Left lung (tissue), 10 donors: ENCODE results near the gene CYP27C1. TPM values are rescaled to one million over a fixed set of nuclear protein-coding genes. Genes with fewer than 3 reads are reported as not detected.
A peak's percentile ranks its signal among the peaks of the same experiment; 100 is the strongest.

Experiments used
- ATAC-seq: fragments of 200-7000 bp; cut with Tn5 transposase; one replicate; pipeline ENCODE4 v1.9.1; 2020; ENCODE audit warnings: moderate library complexity
- DNase-seq, 4 donors: peaks; one replicate each; pipeline ENCODE4 v3.0.0-alpha.2; 2013 to 2020
- H3K27ac ChIP-seq, 2 donors: fragments of 200-600 bp; sonication (generic) in 1 of 2; one replicate each; pipeline versions ENCODE4 v1.5.0 to v1.8.0; 2020 to 2021
- H3K27me3 ChIP-seq, 2 donors: fragments of 200-600 bp; sonication (generic) in 1 of 2; one replicate each; pipeline versions ENCODE4 v1.5.0 to v1.8.0; 2020 to 2021
- H3K36me3 ChIP-seq, 2 donors: fragments of 200-600 bp; sonication (generic) in 1 of 2; one replicate each; pipeline versions ENCODE4 v1.5.0 to v1.8.0; 2020 to 2021
- H3K4me1 ChIP-seq, 2 donors: fragments of 200-600 bp; one replicate each; pipeline ENCODE4 v1.8.0; 2021
- H3K4me3 ChIP-seq, 2 donors: fragments of 200-600 bp; sonication (generic) in 1 of 2; one replicate each; pipeline versions ENCODE4 v1.5.0 to v1.8.0; 2020 to 2021; ENCODE audit warnings: mild to moderate bottlenecking in 1 of 2
- H3K9me3 ChIP-seq, 2 donors: fragments of 200-600 bp; sonication (generic) in 1 of 2; one replicate each; pipeline versions ENCODE4 v1.5.0 to v1.8.0; 2020 to 2021
- intact Hi-C, 2 donors: fragments of 100-400 bp; cut with DNase I; formaldehyde crosslinking; loops; one replicate each; pipeline versions ENCODE4 v1.11.2 to v1.14.2; 2022
- polyA plus RNA-seq, 6 donors: library from polyadenylated mRNA; unstranded; fragments of 120-200 nt; gene quantifications; one replicate each; pipeline ENCODE4 v1.2.1, GENCODE V29; 2013; ENCODE audit not compliant: insufficient read length in 6 of 6
- total RNA-seq, 2 donors: library from RNA; stranded (reverse); fragmentation: NEBNext Ultra II Directional; extraction: Animal tissue kit (Norgen Biotek cat#: 25700); gene quantifications; one replicate each; pipeline ENCODE4 v1.2.1, GENCODE V29; 2021
- TF ChIP-seq, protein P1 (sequence below), 2 donors: fragments of 200-600 bp; sonication (generic) in 1 of 2; IDR thresholded peaks; one replicate each; pipeline versions ENCODE4 v1.5.0 to v1.8.0; 2021; ENCODE audit warnings: antibody characterized with exemption in 2 of 2
- donor health status: DM: no; HTN: yes; CAD: no.
- donor health status: DM: no; HTN: no; CAD: no.

CYP27C1 gene
- total and polyA plus RNA-seq, 8 donors, result 0.10 to 13.2 (median 10.4) TPM

DNA sequence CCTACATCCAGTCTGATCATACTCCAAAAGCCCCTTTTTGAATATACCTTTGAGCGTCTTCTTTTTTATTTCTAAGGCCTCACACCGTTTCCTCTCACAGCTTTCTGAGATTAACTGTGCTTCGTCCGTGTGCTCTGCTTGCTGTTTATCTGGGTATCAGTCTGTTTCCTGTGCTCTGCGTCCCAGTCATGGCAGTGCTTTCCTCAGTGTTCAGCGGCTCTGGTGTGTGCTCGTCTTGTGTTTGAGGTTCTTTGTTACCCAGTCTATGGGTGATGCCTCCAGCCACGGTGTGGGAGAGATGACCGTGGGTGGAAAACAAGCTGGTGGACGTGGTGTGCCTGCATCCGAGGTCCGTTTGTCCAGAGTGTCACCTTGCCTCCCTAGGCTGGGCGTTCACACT, 79.6 kb downstream of the CYP27C1 start:
- ATAC-seq, result no peak
- intact Hi-C loops, result no loop called here
- no peaks in the 10 kb centered on the region for H3K4me1 ChIP-seq
- TF ChIP-seq, protein P1, sequence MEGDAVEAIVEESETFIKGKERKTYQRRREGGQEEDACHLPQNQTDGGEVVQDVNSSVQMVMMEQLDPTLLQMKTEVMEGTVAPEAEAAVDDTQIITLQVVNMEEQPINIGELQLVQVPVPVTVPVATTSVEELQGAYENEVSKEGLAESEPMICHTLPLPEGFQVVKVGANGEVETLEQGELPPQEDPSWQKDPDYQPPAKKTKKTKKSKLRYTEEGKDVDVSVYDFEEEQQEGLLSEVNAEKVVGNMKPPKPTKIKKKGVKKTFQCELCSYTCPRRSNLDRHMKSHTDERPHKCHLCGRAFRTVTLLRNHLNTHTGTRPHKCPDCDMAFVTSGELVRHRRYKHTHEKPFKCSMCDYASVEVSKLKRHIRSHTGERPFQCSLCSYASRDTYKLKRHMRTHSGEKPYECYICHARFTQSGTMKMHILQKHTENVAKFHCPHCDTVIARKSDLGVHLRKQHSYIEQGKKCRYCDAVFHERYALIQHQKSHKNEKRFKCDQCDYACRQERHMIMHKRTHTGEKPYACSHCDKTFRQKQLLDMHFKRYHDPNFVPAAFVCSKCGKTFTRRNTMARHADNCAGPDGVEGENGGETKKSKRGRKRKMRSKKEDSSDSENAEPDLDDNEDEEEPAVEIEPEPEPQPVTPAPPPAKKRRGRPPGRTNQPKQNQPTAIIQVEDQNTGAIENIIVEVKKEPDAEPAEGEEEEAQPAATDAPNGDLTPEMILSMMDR (IDR thresholded peaks at IDR 0.05), result no peak
- no peak overlapping the region for H3K27ac ChIP-seq
- H3K4me3 ChIP-seq, result no peak overlapping the region
- H3K27me3 ChIP-seq, result no peaks in the 10 kb centered on the region
- peak in 1 of 4 donors; percentile 34 for DNase-seq
- H3K9me3 ChIP-seq, result peaks cover 0 to 2% of the 10 kb centered on the region in 2 donors
- H3K36me3 ChIP-seq, result no peaks in the 10 kb centered on the region

DNA sequence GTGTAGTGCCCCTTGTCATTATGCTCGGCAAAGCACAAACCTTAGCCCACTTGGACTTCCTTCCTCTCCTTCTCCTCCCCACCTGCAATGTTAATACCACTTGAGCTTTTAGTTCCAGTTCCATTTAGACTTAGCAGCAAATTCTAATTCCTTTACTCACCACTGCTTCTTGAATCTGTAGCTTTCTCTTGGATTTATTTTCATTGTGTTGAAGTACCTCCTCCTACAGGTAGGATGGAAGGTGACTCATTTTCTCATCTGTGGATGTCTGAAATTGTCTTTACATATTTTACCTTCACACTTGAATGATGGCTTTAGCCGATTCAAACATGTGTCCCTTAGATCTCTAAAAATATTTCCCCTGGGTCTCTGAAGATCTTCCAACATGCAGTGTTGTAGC, 80.3 kb downstream of the CYP27C1 start:
- Histone ChIP-seq H3K9me3 (peaks cover 0 to 2% of the 10 kb centered on the region in 2 donors), H3K4me1 (peaks cover 0 to 7% of the 10 kb centered on the region in 2 donors), H3K27ac (no peak overlapping the region), H3K36me3 (no peaks in the 10 kb centered on the region), H3K4me3 (no peak overlapping the region), H3K27me3 (no peaks in the 10 kb centered on the region)
- TF ChIP-seq, protein P1 (IDR thresholded peaks at IDR 0.05), result no peak
- no peak for DNase-seq
- intact Hi-C loops, result no loop called here
- ATAC-seq, result no peak

DNA sequence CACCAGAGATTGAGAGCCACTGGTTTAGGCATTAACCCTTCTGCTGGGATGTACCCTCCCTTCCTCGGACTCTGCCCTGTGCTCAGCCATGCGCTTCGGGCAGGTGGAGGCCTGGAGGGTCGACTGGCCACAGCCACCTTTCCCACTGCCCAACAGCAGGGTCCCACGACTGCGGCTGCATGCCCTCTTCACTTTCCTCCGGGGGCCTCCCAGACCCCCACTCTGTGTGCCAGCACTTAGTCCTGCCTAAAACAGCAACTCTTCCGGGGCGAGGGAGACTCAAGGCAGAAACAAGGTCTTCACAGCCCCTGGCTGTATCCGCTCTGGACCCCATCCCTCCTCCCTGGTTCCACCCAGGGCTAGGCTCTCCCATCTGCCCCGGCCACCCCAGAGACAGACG, 81.8 kb downstream of the CYP27C1 start:
- intact Hi-C loops, result no loop called here
- Histone ChIP-seq H3K4me1 (peaks cover 0 to 10% of the 10 kb centered on the region in 2 donors), H3K36me3 (no peaks in the 10 kb centered on the region), H3K27ac (no peak overlapping the region), H3K27me3 (no peaks in the 10 kb centered on the region), H3K9me3 (peaks cover 0 to 2% of the 10 kb centered on the region in 2 donors), H3K4me3 (no peak overlapping the region)
- ATAC-seq, result no peak
- TF ChIP-seq, protein P1 (IDR thresholded peaks at IDR 0.05), result no peak
- no peak for DNase-seq

DNA sequence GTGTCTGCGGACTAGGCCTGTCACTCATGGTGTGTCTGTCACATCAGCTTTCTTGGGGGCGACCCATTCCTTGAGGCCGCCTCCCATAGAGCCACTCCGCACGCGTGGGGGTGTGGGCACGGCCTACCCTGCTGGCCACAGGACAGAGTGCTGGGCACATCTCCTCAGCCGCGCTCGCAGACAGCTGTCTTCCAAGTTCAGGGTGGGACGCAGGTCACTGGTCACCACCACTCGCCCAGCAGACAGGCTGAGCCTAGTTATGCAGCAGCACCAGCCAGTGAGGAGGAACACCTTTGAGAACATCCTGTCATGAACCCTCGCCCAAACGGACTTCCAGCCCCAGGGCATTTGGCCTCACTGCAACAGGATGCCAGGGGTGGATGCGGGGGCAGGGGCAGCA, 82.4 kb downstream of the CYP27C1 start:
- Histone ChIP-seq H3K27me3 (no peaks in the 10 kb centered on the region), H3K9me3 (peaks cover 0 to 2% of the 10 kb centered on the region in 2 donors), H3K4me3 (no peak overlapping the region), H3K27ac (no peak overlapping the region), H3K4me1 (peaks cover 0 to 10% of the 10 kb centered on the region in 2 donors), H3K36me3 (no peaks in the 10 kb centered on the region)
- ATAC-seq (no peak), DNase-seq (peak in 1 of 4 donors; percentile 77)
- TF ChIP-seq, protein P1 (IDR thresholded peaks at IDR 0.05), result no peak
- intact Hi-C loops, result no loop called here

DNA sequence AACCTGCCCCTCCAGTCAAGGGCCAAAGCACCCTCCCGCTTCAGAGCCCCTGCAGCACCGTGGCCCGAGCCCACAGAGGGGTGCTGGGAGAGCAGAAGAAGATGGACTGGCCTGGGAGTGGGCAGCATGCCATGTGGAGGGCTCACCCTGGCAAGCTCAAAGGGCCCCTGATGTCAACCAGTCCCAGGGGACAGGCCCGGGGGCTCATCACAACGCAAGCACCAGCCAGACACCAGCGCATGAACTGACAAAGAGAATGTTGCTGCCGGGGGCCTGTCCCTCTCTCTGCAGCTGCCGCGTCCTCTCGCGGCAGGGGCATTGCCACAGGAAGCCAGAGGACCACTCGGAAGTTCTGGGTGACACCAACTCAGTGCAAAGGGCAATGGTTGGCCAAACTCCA, 82.9 kb downstream of the CYP27C1 start:
- ATAC-seq (no peak), DNase-seq (peak in 1 of 4 donors; percentile 71)
- intact Hi-C loops, result no loop called here
- TF ChIP-seq, protein P1 (IDR thresholded peaks at IDR 0.05), result no peak
- Histone ChIP-seq H3K4me3 (no peak overlapping the region), H3K27ac (no peak overlapping the region), H3K27me3 (no peaks in the 10 kb centered on the region), H3K36me3 (no peaks in the 10 kb centered on the region), H3K9me3 (peaks cover 0 to 2% of the 10 kb centered on the region in 2 donors), H3K4me1 (peaks cover 0 to 10% of the 10 kb centered on the region in 2 donors)
